HG03103 (cell line): Measurements from ENCODE around the gene LAMB3.

ENCODE experiments used
- ATAC-seq: cut with Tn5 transposase; IDR thresholded peaks from one replicate; pipeline ENCODE4 v1.9.1; 2021; ENCODE audit warnings: low read depth; ENCODE audit not compliant: unreplicated experiment

LAMB3 gene

GRCh38 chr1:209618756-209619420 lies 33.3 kb downstream of the LAMB3 start:
- no peak for ATAC-seq

GRCh38 chr1:209618291-209618690 lies 33.9 kb downstream of the LAMB3 start:
- ATAC-seq = no peak

- ATAC-seq = no peak
Observed at GRCh38 chr1:209617755-209618154, 34.5 kb downstream of the LAMB3 start.

- ATAC-seq = no peak
Observed at GRCh38 chr1:209617047-209617673, 35.1 kb downstream of the LAMB3 start.

- no peak for ATAC-seq
Observed at GRCh38 chr1:209616366-209617046, 35.7 kb downstream of the LAMB3 start.

GRCh38 chr1:209614906-209615305 lies 37.3 kb downstream of the LAMB3 start:
- no peak for ATAC-seq

- ATAC-seq = no peak
Observed at GRCh38 chr1:209614151-209614420, 38.1 kb downstream of the LAMB3 start.

- ATAC-seq = no peak
Observed at GRCh38 chr1:209613400-209614150, 38.6 kb downstream of the LAMB3 start.

- ATAC-seq = no peak
Observed at GRCh38 chr1:209612646-209613399, 39.4 kb downstream of the LAMB3 start.

GRCh38 chr1:209611771-209612570 lies 40.3 kb downstream of the LAMB3 start:
- no peak for ATAC-seq

- ATAC-seq = no peak
Observed at GRCh38 chr1:209610631-209610905, 41.7 kb downstream of the LAMB3 start.

- no peak for ATAC-seq
Observed at GRCh38 chr1:209609791-209610630, 42.2 kb downstream of the LAMB3 start.

GRCh38 chr1:209609041-209609790 lies 43.0 kb downstream of the LAMB3 start:
- no peak for ATAC-seq

- peak; percentile 4 for ATAC-seq
Observed at GRCh38 chr1:209607795-209608178, 44.4 kb downstream of the LAMB3 start.

GRCh38 chr1:209607102-209607794 lies 45.0 kb downstream of the LAMB3 start:
- ATAC-seq = peak; percentile 66

GRCh38 chr1:209603877-209604276 lies 48.3 kb downstream of the LAMB3 start:
- ATAC-seq = no peak

GRCh38 chr1:209601809-209602657 lies 50.2 kb downstream of the LAMB3 start:
- peak; percentile 71 for ATAC-seq
